Body of pancreas (tissue), 4 donors: ENCODE measurements around the gene TMEM271. TPM values are rescaled to one million over a fixed set of nuclear protein-coding genes. Genes with fewer than 3 reads are reported as not detected.

Experiments used
- ATAC-seq: fragments of 150-250 bp; one replicate; pipeline ENCODE4 v1.9.1; 2016
- DNase-seq, 4 donors: peaks; one replicate each; pipeline ENCODE4 v3.0.0-alpha.2; 2019
- H3K27ac ChIP-seq, 4 donors: fragments of 200-600 bp; sonication (generic); 1 replicate in 3 of 4; 2 replicates in 1 of 4; pipeline versions ENCODE4 v1.5.1 to v1.6.1; 2016 to 2019; ENCODE audit warnings: mild to moderate bottlenecking in 1 of 4, mixed read lengths in 1 of 4, moderate library complexity in 1 of 4
- H3K27me3 ChIP-seq, 2 donors: fragments of 200-600 bp; sonication (generic); one replicate each; pipeline ENCODE4 v1.6.0; 2016; ENCODE audit warnings: mild to moderate bottlenecking in 1 of 2
- H3K36me3 ChIP-seq, 2 donors: fragments of 200-600 bp; sonication (generic); replicated peaks in 1 of 2; 2 replicates each; pipeline ENCODE4 v1.5.1; 2016; ENCODE audit warnings: low read depth in 2 of 2; ENCODE audit not compliant: insufficient read depth in 1 of 2
- H3K4me1 ChIP-seq: fragments of 200-600 bp; sonication (generic); one replicate; pipeline ENCODE4 v1.6.0; 2016
- H3K4me3 ChIP-seq, 2 donors: fragments of 200-600 bp; sonication (generic); 1 replicate in 1 of 2; 2 replicates in 1 of 2; pipeline ENCODE4 v1.5.1; 2016 to 2019
- H3K9me3 ChIP-seq, 3 donors: fragments of 200-600 bp; sonication (generic); 1 replicate in 2 of 3; 2 replicates in 1 of 3; pipeline ENCODE4 v1.5.1; 2016
- POLR2A ChIP-seq, 3 donors: fragments of 450-650 bp; IDR thresholded peaks; one replicate each; pipeline ENCODE4 v1.6.1; 2016; ENCODE audit warnings: antibody characterized with exemption in 3 of 3, mild to moderate bottlenecking in 2 of 3
- WGBS, 2 donors: methylation state at CpG; one replicate each; pipeline ENCODE4 v1.1.5; 2017; 5-methylcytosine and 5-hydroxymethylcytosine counted together
- intact Hi-C: fragments of 100-400 bp; cut with DNase I; formaldehyde crosslinking; loops from one replicate; pipeline ENCODE4 v1.15.1; 2023
- total RNA-seq, 2 donors: library from RNA; depleted of rRNA; stranded (reverse); fragments of >200 nt; gene quantifications; one replicate each; pipeline ENCODE4 v1.1.0, GENCODE V29; 2016
- TF ChIP-seq, protein P1 (sequence below), 7 experiments: fragments of 450-650 bp in 4 of 7; fragments of 200-600 bp in 3 of 7; sonication (generic) in 3 of 7; IDR thresholded peaks; one replicate each; pipeline ENCODE4 v1.5.1; 2016 to 2019; ENCODE audit warnings: antibody characterized with exemption in 7 of 7

Gene TMEM271
- not detected for total RNA-seq

DNA sequence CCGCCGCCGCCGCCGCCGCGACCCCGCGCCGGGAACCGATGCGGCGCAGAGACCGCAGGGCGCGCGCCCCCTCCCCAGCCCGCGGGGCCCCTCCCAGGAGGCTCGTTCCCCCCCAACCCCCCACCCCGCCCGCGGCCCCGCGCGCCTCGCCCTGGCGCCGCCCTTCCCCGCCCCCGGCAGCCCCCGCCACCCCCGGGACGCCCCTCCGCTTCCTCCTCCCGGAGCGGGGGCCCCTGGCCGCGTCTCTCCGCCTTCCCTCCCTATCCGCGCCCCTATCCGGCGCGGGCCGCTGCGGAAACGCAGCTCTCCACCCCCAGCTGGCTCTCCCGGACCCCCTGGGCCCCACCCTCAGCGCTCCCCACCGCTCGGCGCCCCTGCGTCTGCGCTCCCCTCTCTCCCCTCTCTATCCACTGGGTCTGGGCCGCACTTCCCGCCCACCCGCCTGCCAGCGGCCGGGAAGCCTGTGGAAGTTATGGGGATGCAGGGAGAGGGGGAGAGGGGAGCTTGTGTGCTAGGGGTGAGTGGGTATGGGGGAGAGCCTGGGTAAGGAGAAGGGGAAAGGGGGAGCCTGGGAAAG lies at the start of gene TMEM271:
Gene TMEM271, minus strand, starts transcription at position 51 of the 577 bp plus-strand sequence. CDS start 233 bp downstream, outside the sequence.
- no peak for DNase-seq

GRCh38 chr4:625631-626161 lies 49.6 kb upstream of the TMEM271 start:
- no peaks in the 10 kb centered on the region for H3K4me1 ChIP-seq
- intact Hi-C loops: no loop called here
- no peaks in the 10 kb centered on the region for H3K27me3 ChIP-seq
- DNase-seq (no peak), ATAC-seq (no peak)
- H3K27ac ChIP-seq: no peak overlapping the region
- TF ChIP-seq, protein P1, sequence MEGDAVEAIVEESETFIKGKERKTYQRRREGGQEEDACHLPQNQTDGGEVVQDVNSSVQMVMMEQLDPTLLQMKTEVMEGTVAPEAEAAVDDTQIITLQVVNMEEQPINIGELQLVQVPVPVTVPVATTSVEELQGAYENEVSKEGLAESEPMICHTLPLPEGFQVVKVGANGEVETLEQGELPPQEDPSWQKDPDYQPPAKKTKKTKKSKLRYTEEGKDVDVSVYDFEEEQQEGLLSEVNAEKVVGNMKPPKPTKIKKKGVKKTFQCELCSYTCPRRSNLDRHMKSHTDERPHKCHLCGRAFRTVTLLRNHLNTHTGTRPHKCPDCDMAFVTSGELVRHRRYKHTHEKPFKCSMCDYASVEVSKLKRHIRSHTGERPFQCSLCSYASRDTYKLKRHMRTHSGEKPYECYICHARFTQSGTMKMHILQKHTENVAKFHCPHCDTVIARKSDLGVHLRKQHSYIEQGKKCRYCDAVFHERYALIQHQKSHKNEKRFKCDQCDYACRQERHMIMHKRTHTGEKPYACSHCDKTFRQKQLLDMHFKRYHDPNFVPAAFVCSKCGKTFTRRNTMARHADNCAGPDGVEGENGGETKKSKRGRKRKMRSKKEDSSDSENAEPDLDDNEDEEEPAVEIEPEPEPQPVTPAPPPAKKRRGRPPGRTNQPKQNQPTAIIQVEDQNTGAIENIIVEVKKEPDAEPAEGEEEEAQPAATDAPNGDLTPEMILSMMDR (IDR thresholded peaks at IDR 0.05): no peak
- TF ChIP-seq POLR2A (IDR thresholded peaks at IDR 0.05): no peak
- H3K9me3 ChIP-seq: no peaks in the 10 kb centered on the region
- 79 to 80% methylated on average over 26 to 39 of the region's 39 CpGs for WGBS, 2 donors
- no peaks in the 10 kb centered on the region for H3K36me3 ChIP-seq
- H3K4me3 ChIP-seq: no peak overlapping the region

More for the DNA sequence above, at the start of gene TMEM271:
- WGBS, 2 donors: 1 to 2% methylated on average over 9 to 28 of the region's 60 CpGs
- Histone ChIP-seq H3K27ac (no peak within 1 kb of the TSS), H3K27me3 (peaks cover 0 to 15% of the 10 kb centered on the region in 2 donors), H3K4me1 (peaks cover 6% of the 10 kb centered on the region), H3K4me3 (no peak within 1 kb of the TSS), H3K9me3 (no peaks in the 10 kb centered on the region), H3K36me3 (no peaks in the 10 kb centered on the region)
- ATAC-seq: no peak
- TF ChIP-seq POLR2A (IDR thresholded peaks at IDR 0.05): no peak
- intact Hi-C loops: no loop called here

DNA sequence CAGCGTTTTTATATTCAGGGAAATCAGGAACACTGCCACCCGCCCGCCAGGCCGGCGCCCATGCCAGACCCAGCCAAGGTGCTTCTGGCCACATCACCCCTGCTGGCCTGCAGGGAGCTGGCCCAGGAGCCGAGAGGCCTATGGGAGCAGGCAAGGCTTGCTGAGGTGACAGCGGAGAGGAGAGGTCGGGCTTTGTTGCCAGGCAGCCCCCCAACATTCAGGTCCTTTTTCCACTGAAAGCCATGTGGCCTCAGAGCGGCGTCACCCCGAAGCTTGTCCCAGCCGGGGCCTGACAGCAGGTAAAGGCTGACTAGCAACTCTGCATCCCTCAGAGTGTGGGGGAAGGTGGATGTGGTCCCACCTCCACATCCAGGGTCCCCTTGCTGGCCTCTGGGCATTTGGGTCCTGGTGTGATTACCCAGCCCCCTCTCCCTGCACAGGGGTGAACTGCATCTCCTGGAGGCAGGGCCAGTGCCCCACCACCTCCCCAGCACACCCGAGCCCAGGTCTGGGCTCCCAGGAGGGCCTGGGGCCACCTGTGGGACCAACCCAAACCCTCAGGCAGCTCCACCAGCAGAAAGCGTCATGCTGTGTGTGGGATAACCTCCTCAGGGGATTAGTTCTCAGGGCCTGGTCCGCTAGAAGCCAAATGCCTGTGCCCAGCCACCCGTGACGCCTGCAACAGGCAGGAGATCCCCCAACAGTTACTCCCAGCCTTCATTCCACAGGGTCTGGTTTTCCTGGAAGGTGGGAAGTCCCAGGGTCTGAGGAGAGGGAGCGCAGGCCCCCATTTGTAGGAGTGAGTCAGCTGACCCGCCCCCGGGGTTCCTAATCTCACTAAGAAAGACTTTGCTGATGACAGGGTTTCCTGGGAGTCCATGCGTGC lies 48.9 kb upstream of the TMEM271 start, which contains the start of gene PDE6B:
Gene PDE6B, plus strand, starts transcription at position 869 of the 886 bp plus-strand sequence. CDS start 54 bp downstream, outside the sequence.
- Histone ChIP-seq H3K4me3 (no peak within 1 kb of the TSS), H3K36me3 (no peaks in the 10 kb centered on the region), H3K27me3 (no peaks in the 10 kb centered on the region), H3K4me1 (no peaks in the 10 kb centered on the region), H3K9me3 (no peaks in the 10 kb centered on the region), H3K27ac (no peak within 1 kb of the TSS)
- no peak for DNase-seq
- no peak for ATAC-seq
- TF ChIP-seq, protein P1 (IDR thresholded peaks at IDR 0.05): no peak
- no peak for TF ChIP-seq POLR2A (IDR thresholded peaks at IDR 0.05)
- WGBS, 2 donors: 63 to 90% methylated on average over 3 to 21 of the region's 21 CpGs
- intact Hi-C loops: no loop called here

GRCh38 chr4:623914-624566 lies 47.9 kb upstream of the TMEM271 start:
- WGBS, 2 donors: 40 to 42% methylated on average over 24 to 29 of the region's 29 CpGs
- DNase-seq (no peak), ATAC-seq (no peak)
- intact Hi-C loops: no loop called here
- no peaks in the 10 kb centered on the region for H3K4me1 ChIP-seq
- no peak for TF ChIP-seq POLR2A (IDR thresholded peaks at IDR 0.05)
- TF ChIP-seq, protein P1 (IDR thresholded peaks at IDR 0.05): no peak
- H3K4me3 ChIP-seq: no peak overlapping the region
- H3K27me3 ChIP-seq: no peaks in the 10 kb centered on the region
- H3K9me3 ChIP-seq: no peaks in the 10 kb centered on the region
- no peak overlapping the region for H3K27ac ChIP-seq
- no peaks in the 10 kb centered on the region for H3K36me3 ChIP-seq
